ENCODE data around the gene PSME3IP1. TPM values are rescaled to one million over a fixed set of nuclear protein-coding genes. Genes with fewer than 3 reads are reported as not detected.
"Not testable (repeated sequence)": the region's sequence is repeated elsewhere in the genome, so short reads cannot be mapped to it uniquely, and the experiment has no call there.

The PSME3IP1 gene
- total RNA-seq, 1 donor, result 71.2 TPM

GRCh38 chr16:57111420-57111819, 74.4 kb downstream of the PSME3IP1 start:
- no peak for DNase-seq (ENCODE audit: low read depth)
- no peak overlapping the region for H3K4me3 ChIP-seq (ENCODE audit: low read depth, low read length)
- no peak for TF ChIP-seq CTCF (IDR thresholded peaks at IDR 0.05; ENCODE audit: insufficient read depth, low read depth, low read length)

GRCh38 chr16:57110937-57111336, 74.9 kb downstream of the PSME3IP1 start:
- no peak for TF ChIP-seq CTCF (IDR thresholded peaks at IDR 0.05; ENCODE audit: insufficient read depth, low read depth, low read length)
- no peak for DNase-seq (ENCODE audit: low read depth)
- no peak overlapping the region for H3K4me3 ChIP-seq (ENCODE audit: low read depth, low read length)

- H3K4me3 ChIP-seq (ENCODE audit: low read depth, low read length); DNase-seq (ENCODE audit: low read depth): not testable (repeated sequence)
These were observed 76.4 kb downstream of the PSME3IP1 start for GRCh38 chr16:57109259-57110105.

- no peak for TF ChIP-seq CTCF (IDR thresholded peaks at IDR 0.05; ENCODE audit: insufficient read depth, low read depth, low read length)
- DNase-seq (ENCODE audit: low read depth), result no peak
- H3K4me3 ChIP-seq (ENCODE audit: low read depth, low read length), result no peak overlapping the region
These were observed 77.4 kb downstream of the PSME3IP1 start for GRCh38 chr16:57108432-57108831.

- no peak for DNase-seq (ENCODE audit: low read depth)
- no peak for TF ChIP-seq CTCF (IDR thresholded peaks at IDR 0.05; ENCODE audit: insufficient read depth, low read depth, low read length)
These were observed 78.4 kb downstream of the PSME3IP1 start for GRCh38 chr16:57107321-57107922.

GRCh38 chr16:57106767-57107166, 79.1 kb downstream of the PSME3IP1 start:
- no peak for TF ChIP-seq CTCF (IDR thresholded peaks at IDR 0.05; ENCODE audit: insufficient read depth, low read depth, low read length)
- no peak for DNase-seq (ENCODE audit: low read depth)
- no peak overlapping the region for H3K4me3 ChIP-seq (ENCODE audit: low read depth, low read length)

More at GRCh38 chr16:57107321-57107922, 78.4 kb downstream of the PSME3IP1 start:
- H3K4me3 ChIP-seq (ENCODE audit: low read depth, low read length), result no peak overlapping the region

- TF ChIP-seq CTCF (IDR thresholded peaks at IDR 0.05; ENCODE audit: insufficient read depth, low read depth, low read length), result no peak
- H3K4me3 ChIP-seq (ENCODE audit: low read depth, low read length), result no peak overlapping the region
- DNase-seq (ENCODE audit: low read depth), result no peak
These were observed 80.7 kb downstream of the PSME3IP1 start for GRCh38 chr16:57105184-57105583.
